GM18508 (cell line): ENCODE data around the gene PLCH2.
"Not testable (repeated sequence)": the region's sequence is repeated elsewhere in the genome, so short reads cannot be mapped to it uniquely, and the experiment has no call there.

ENCODE experiments used
- ATAC-seq: cut with Tn5 transposase; IDR thresholded peaks from one replicate; pipeline ENCODE4 v1.9.1; 2021; ENCODE audit warnings: moderate number of reproducible peaks; ENCODE audit not compliant: insufficient read depth, unreplicated experiment

The PLCH2 gene

DNA sequence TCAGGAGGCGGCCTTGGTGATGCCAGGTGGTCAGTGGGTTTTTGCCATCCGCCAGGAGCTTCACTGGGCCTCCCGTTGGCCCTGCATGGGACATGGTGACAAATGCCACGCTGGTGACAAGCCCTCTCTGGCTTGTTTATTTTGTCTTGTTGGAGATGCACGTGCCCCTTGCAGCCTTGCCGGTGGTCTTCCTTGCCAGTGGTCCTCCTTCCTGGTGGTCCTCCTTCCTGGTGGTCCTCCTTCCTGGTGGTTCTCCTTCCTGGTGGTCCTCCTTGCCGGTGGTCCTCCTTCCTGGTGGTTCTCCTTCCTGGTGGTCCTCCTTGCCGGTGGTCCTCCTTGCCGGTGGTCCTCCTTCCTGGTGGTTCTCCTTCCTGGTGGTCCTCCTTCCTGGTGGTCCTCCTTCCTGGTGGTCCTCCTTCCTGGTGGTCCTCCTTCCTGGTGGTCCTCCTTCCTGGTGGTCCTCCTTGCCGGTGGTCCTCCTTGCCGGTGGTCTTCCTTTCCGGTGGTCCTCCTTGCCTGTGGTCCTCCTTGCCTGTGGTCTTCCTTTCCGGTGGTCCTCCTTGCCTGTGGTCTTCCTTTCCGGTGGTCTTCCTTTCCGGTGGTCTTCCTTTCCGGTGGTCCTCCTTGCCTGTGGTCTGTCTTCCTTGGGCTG is 16.9 kb upstream of the PLCH2 start:
- ATAC-seq, result not testable (repeated sequence)

GRCh38 chr1:2459757-2460156 is 16.3 kb upstream of the PLCH2 start:
- no peak for ATAC-seq

- no peak for ATAC-seq
Measured at GRCh38 chr1:2460203-2460602, 15.9 kb upstream of the PLCH2 start.

GRCh38 chr1:2460996-2461751 is 14.9 kb upstream of the PLCH2 start:
- no peak for ATAC-seq

- no peak for ATAC-seq
Measured at GRCh38 chr1:2462819-2463218, 13.3 kb upstream of the PLCH2 start.

GRCh38 chr1:2463396-2463795 is 12.7 kb upstream of the PLCH2 start:
- no peak for ATAC-seq

DNA sequence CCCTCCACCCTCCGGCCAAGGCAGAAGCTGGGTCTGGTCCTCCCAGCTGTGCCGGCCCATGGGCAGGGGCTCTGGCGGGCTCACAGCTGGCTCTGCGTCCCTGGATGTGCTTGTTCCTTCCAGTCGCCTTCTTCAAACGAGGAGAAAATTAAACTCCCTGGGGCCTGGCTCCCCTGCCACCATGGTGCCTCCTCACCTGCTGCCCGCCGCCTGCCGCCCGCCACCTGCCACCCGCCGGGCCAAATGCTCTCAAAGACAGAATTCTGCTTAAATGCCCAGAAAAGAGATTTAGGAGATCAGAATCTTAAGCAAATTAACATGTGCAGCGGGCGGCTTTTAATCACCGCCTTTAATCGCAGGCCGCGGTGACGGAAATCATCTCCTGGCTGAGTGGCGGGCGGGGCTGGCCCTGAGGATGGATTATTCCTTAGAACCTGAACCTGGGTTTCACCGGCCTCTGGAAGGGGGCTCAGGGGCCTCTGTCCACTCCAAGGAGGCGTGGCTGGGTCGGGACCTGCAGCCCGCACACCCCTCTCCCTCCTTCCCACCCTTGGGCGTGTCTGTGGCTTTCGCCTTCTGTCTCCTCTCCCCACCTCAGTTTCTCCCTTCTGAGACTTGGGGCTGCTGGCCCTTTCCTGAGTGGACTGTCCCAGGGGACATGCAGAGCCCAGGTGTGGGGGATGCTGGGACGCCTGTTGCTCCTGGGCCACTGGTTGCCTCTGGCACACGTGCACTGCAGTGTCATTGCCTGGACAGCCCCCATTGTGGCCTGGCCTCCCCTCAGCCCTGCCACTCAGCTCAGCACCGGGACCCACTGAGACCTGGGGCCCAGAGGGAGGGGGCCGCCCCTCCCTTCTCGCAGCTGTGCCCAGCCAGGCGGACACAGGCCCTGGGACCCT is 10.5 kb upstream of the PLCH2 start:
- ATAC-seq, result no peak

- ATAC-seq, result no peak
Measured at GRCh38 chr1:2466270-2466665, 9.8 kb upstream of the PLCH2 start.

GRCh38 chr1:2466958-2467554 is 9.0 kb upstream of the PLCH2 start:
- ATAC-seq, result no peak

DNA sequence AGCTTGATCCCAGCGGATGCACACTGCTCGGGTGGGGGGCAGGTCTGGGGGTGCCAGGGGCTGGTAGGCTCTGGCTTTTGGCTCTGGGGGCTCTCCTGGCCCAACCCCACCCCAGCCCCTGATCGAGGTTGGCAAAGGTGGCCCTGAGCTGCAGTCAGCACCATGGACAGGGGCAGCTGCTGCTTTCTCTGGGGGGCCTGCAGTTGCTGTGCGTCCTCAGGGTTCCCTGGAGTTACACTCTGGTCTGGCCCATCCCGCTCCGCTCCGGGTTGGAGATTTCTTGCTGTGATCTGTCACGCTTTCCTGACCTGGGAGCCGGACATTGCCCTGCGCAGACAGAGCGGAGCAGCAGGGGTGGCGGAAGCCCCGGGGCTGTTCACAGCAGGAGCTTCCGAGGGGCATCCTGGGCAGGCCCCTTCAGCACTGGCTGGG is 8.0 kb upstream of the PLCH2 start:
- no peak for ATAC-seq

DNA sequence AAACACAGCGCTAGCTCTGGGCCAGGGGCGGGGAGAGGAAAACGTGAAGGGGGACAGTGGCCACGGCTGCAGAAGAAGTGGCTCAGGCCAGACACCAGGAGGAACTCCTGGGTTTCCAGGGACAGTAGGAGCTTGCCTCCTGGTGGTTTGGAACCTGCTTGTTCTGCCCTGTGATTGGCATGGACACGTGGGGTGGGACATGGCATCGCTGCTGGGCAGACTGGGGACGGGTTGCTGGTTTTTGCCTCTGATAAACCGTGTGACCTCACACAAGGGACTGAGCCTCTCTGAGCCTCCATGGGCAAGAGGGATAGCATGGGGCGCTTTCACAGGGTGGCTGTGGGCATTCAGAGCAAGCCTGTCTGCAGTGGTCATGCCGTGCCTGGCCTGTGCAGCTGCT is 7.5 kb upstream of the PLCH2 start:
- no peak for ATAC-seq

DNA sequence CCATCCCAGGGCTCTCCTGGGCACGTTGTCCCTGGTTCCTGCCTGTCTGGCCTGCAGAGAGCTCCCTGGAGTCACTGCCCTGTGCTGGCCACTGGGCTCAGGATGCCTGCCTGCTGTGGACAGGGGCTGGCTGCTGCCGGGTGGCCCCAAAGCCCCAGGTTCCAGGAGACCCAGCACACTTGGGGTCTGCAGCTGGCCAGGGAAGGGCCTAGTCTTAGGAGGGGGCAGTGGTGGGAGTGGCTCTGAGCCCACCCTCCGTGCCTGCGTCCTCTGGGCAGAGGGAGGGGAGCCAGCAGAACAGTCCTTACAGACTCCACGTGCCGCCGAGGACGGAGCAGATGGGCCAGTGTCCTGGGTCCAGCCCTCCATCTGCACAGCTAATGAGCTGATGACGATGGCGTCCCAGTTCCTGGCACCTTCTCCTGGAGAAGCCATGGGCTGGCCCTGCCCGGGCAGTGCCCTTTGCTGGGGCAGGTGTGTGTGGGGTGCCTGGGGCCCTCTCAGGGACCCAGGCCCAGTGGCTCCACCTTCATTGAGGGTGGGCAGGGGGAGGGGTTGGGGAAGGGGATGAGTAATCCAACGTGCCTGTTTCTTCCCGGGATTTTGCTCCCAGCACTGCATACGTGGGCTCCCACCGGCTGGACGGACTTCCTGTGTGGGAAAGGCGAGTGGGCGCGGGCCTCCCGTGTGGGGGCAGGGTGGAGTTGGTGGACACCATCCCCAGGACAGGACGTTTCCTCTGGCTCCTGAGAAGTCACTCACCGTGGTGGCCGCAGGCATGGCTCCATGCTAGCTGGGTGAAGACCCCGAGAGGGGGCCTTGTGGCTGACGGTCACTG is 6.8 kb upstream of the PLCH2 start:
- ATAC-seq, result no peak

GRCh38 chr1:2470290-2471158 is 5.6 kb upstream of the PLCH2 start:
- no peak for ATAC-seq

DNA sequence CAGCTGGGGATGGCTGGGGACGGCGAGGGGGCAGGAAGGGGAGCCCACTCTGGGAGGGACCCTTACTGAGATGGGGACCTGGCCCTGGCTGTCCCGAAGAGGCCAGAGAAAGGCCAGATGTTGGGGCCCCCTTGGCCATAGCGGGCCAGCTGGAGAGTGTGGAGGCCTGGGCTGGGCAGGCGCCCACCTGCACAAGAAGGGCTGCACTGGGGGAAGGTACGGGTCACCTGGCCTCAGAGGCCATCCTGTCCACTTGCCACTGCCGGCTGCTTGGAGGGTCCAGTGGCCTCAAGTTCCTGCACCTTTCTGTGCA is 5.0 kb upstream of the PLCH2 start:
- no peak for ATAC-seq

DNA sequence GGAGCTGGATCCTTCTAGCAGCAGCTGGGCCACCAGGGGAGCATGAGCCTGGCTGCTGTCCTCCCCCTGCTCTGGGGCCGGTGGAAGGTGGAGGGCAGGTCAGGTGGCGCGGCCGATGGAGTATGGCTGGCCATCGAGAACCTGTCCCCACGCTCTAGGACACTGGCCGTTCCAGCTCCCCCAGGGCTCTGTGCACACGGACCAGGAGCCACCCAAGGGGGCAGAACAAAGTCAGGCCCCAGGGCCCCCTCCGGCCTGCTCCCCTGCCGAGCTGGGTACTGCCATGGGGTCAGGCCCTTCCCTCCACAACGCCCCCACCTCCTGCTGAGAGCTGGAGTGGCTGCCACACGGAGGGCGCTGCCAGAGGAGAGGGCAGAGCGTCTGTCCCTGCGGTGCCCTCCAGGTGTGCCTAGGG is 4.5 kb upstream of the PLCH2 start:
- no peak for ATAC-seq

- ATAC-seq, result no peak
Measured at GRCh38 chr1:2472109-2472508, 4.0 kb upstream of the PLCH2 start.

DNA sequence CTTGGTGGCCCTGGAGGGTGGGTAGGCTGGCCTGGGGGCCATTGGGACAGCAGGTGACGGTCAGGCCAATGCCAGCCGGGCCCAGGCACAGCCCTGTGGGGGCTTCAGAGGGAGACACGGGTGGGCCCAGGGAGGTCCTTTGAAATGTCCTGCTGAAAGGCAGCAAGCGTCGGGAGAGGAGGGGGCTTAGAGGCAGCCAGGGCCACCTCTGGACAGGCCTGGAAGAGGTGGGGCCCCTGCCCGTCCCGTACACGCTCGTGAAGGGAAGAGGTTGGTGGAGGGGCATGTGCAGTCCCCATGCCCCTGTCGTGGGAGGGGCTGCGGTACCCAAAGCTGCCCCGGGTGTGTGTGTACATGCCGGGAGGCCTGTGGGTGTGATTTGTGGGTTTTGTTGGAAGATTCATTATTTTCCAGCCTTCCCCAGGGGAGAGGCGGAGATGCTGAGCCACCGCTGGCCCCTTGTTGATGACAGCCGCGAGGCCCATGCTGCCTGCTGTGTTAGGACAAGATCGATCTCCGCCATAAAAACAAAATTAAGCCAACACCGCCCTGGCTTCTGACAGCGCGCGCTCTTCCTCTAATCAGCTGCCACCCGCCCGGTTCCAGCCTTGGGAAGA is 3.4 kb upstream of the PLCH2 start:
- ATAC-seq, result no peak

GRCh38 chr1:2473198-2473597 is 2.9 kb upstream of the PLCH2 start:
- ATAC-seq, result no peak
